SK-N-SH (cell line): ENCODE measurements around the gene RAB3GAP2. TPM values are rescaled to one million over a fixed set of nuclear protein-coding genes. Genes with fewer than 3 reads are reported as not detected.

Experiments used
- CTCF ChIA-PET: fragments of 300-600, 350-600 bp; formaldehyde crosslinking; extraction: SDS; loops from one replicate; lab custom pipeline; 2021; lab: Yijun Ruan, JAX
- POLR2A ChIA-PET: fragments of 350-600 bp; sonication (Branson Sonifier 250); formaldehyde crosslinking; extraction: SDS; loops from one replicate; lab custom pipeline; 2020; ENCODE audit warnings: antibody characterized with exemption, inconsistent platforms; lab: Yijun Ruan, JAX
- DNase-seq: peaks from one replicate; pipeline ENCODE4 v3.0.0; 2012
- H2AFZ ChIP-seq: fragments of 200-600 bp; sonication (generic); 2 replicates; pipeline ENCODE4 v1.8.1; 2016; ENCODE audit warnings: antibody characterized with exemption, mild to moderate bottlenecking, low read depth
- H3F3A ChIP-seq: fragments of 200-600 bp; sonication (generic); replicated peaks from 2 replicates; pipeline ENCODE3; 2016; ENCODE audit warnings: antibody characterized with exemption, mild to moderate bottlenecking; ENCODE audit not compliant: insufficient read depth
- H3K27ac ChIP-seq, 2 experiments: fragments of 200-500 bp in 1 of 2; fragments of 200-600 bp in 1 of 2; sonication (Bioruptor generic) in 1 of 2; sonication (generic), shearing (Covaris generic) in 1 of 2; 2 replicates each; pipeline versions ENCODE4 v1.5.1 to v1.6.1; 2014 to 2016; ENCODE audit warnings: low read depth in 2 of 2, inconsistent platforms in 1 of 2, low read length in 1 of 2, mild to moderate bottlenecking in 1 of 2, mixed read lengths in 1 of 2
- H3K27me3 ChIP-seq: fragments of 200-600 bp; sonication (generic), shearing (Covaris generic); 2 replicates; pipeline ENCODE4 v1.6.1; 2016; ENCODE audit warnings: mixed run types; ENCODE audit not compliant: insufficient read depth
- H3K36me3 ChIP-seq, 2 experiments: fragments of 200-500 bp in 1 of 2; fragments of 200-600 bp in 1 of 2; sonication (Bioruptor generic) in 1 of 2; sonication (generic) in 1 of 2; replicated peaks in 1 of 2; 2 replicates each; pipeline versions ENCODE3 to v1.5.1; 2014 to 2016; ENCODE audit warnings: low read length in 1 of 2, mild to moderate bottlenecking in 1 of 2; ENCODE audit not compliant: insufficient read depth in 2 of 2, control insufficient read depth in 1 of 2
- H3K4me1 ChIP-seq, 2 experiments: fragments of 200-500 bp in 1 of 2; fragments of 200-600 bp in 1 of 2; sonication (Bioruptor generic) in 1 of 2; sonication (generic), shearing (Covaris generic) in 1 of 2; 2 replicates each; pipeline versions ENCODE4 v1.5.1 to v1.6.1; 2014 to 2016; ENCODE audit warnings: low read depth in 1 of 2, low read length in 1 of 2, mixed run types in 1 of 2; ENCODE audit not compliant: insufficient read depth in 2 of 2, control insufficient read depth in 1 of 2
- H3K4me2 ChIP-seq: fragments of 200-600 bp; sonication (generic), shearing (Covaris generic); 2 replicates; pipeline ENCODE4 v1.6.1; 2017; ENCODE audit warnings: mixed run types
- H3K4me3 ChIP-seq, 2 experiments: fragments of 200-500 bp in 1 of 2; fragments of 200-600 bp in 1 of 2; sonication (Bioruptor generic) in 1 of 2; sonication (generic), shearing (Covaris generic) in 1 of 2; 2 replicates each; pipeline versions ENCODE4 v1.5.1 to v1.8.1; 2014 to 2016; ENCODE audit warnings: low read depth in 2 of 2, inconsistent platforms in 1 of 2, low read length in 1 of 2, mild to moderate bottlenecking in 1 of 2, mixed read lengths in 1 of 2, moderate library complexity in 1 of 2
- H3K79me2 ChIP-seq: fragments of 200-600 bp; sonication (generic); 2 replicates; pipeline ENCODE4 v1.8.1; 2017; ENCODE audit warnings: mild to moderate bottlenecking; ENCODE audit not compliant: insufficient read depth
- H3K9ac ChIP-seq: fragments of 200-600 bp; sonication (generic); 2 replicates; pipeline ENCODE4 v1.6.1; 2017; ENCODE audit warnings: mixed run types
- H3K9me2 ChIP-seq: fragments of 200-600 bp; sonication (generic); 2 replicates; pipeline ENCODE4 v1.6.1; 2017; ENCODE audit warnings: mixed run types
- H3K9me3 ChIP-seq: fragments of 200-600 bp; sonication (generic); 2 replicates; pipeline ENCODE4 v1.6.1; 2017; ENCODE audit warnings: mixed run types, mild to moderate bottlenecking, moderate library complexity
- H4K20me1 ChIP-seq: fragments of 200-600 bp; sonication (generic); 2 replicates; pipeline ENCODE4 v1.6.1; 2017; ENCODE audit warnings: mild to moderate bottlenecking, mixed run types; ENCODE audit not compliant: insufficient read depth
- EZH2phosphoT487 ChIP-seq: fragments of 200-600 bp; sonication (generic); IDR thresholded peaks from 2 replicates; pipeline ENCODE4 v1.6.1; 2017; ENCODE audit warnings: low read depth, mixed run types, mild to moderate bottlenecking, antibody characterized with exemption, moderate library complexity, borderline replicate concordance
- FOSL2 ChIP-seq: IDR thresholded peaks from 2 replicates; pipeline ENCODE4 v1.4.0; 2012; ENCODE audit warnings: low read depth, mild to moderate bottlenecking, moderate library complexity, borderline replicate concordance
- FOXJ3 ChIP-seq: sonication (generic); formaldehyde crosslinking; IDR thresholded peaks from 2 replicates; pipeline ENCODE4 v1.5.1; 2020; ENCODE audit warnings: mild to moderate bottlenecking, missing genetic modification reagents
- GABPA ChIP-seq: IDR thresholded peaks from 2 replicates; pipeline ENCODE4 v1.4.0; 2012; ENCODE audit warnings: low read depth, mild to moderate bottlenecking
- GATA2 ChIP-seq: sonication (generic); formaldehyde crosslinking; IDR thresholded peaks from 2 replicates; pipeline ENCODE4 v1.5.0; 2020; ENCODE audit warnings: mild to moderate bottlenecking, missing genetic modification reagents
- IRF3 ChIP-seq: fragments of 150-350 bp; IDR thresholded peaks from 2 replicates; pipeline ENCODE4 v1.6.1; 2016; ENCODE audit warnings: mild to moderate bottlenecking, low read depth, low read length
- MAX ChIP-seq: IDR thresholded peaks from 2 replicates; pipeline ENCODE4 v1.4.0; 2012; ENCODE audit warnings: low read depth
- MEF2A ChIP-seq: IDR thresholded peaks from 2 replicates; pipeline ENCODE4 v1.4.0; 2012; ENCODE audit warnings: low read depth, borderline replicate concordance
- POLR2AphosphoS5 ChIP-seq: IDR thresholded peaks from 2 replicates; pipeline ENCODE4 v1.6.1; 2012; ENCODE audit warnings: low read depth, low read length
- RFX5 ChIP-seq: IDR thresholded peaks from 2 replicates; pipeline ENCODE4 v1.6.1; 2012; ENCODE audit warnings: mild to moderate bottlenecking, improper control_type of control experiment, low read length
- SIN3A ChIP-seq: IDR thresholded peaks from 2 replicates; pipeline ENCODE4 v1.6.1; 2012; ENCODE audit warnings: low read depth, mild to moderate bottlenecking, low read length, moderate library complexity, borderline replicate concordance
- SMC3 ChIP-seq: IDR thresholded peaks from 2 replicates; pipeline ENCODE4 v1.6.1; 2012; ENCODE audit warnings: low read depth, low read length, improper control_type of control experiment
- TCF12 ChIP-seq: IDR thresholded peaks from 2 replicates; pipeline ENCODE4 v1.4.0; 2012
- YY1 ChIP-seq: IDR thresholded peaks from 2 replicates; pipeline ENCODE4 v1.4.0; 2012; ENCODE audit warnings: low read depth, mild to moderate bottlenecking
- ZBTB33 ChIP-seq: IDR thresholded peaks from 2 replicates; pipeline ENCODE4 v1.4.0; 2012; ENCODE audit warnings: low read depth, borderline replicate concordance
- WGBS: methylation state at CpG from one replicate; pipeline ENCODE4 v1.1.6; 2017; ENCODE audit warnings: low lambda C conversion rate; 5-methylcytosine and 5-hydroxymethylcytosine counted together
- polyA plus RNA-seq, 3 experiments: library from polyadenylated mRNA; depleted of rRNA; stranded (reverse); fragments of >200 nt; gene quantifications; 2 replicates each; pipeline ENCODE4 v1.2.3, GENCODE V29; 2012
- TF ChIP-seq, protein P1 (sequence below): IDR thresholded peaks from 2 replicates; pipeline ENCODE4 v1.6.1; 2012; ENCODE audit warnings: mild to moderate bottlenecking, low read depth, low read length, moderate library complexity
- TF ChIP-seq, protein P2 (sequence below): fragments of 150-350 bp; IDR thresholded peaks from 2 replicates; pipeline ENCODE4 v1.6.1; 2017; ENCODE audit warnings: antibody characterized with exemption, low read length, low read depth, borderline replicate concordance

The RAB3GAP2 gene
- polyA plus RNA-seq, 1 of the 3 experiments (the other 2 are of a cell fraction): 9.3 TPM

DNA sequence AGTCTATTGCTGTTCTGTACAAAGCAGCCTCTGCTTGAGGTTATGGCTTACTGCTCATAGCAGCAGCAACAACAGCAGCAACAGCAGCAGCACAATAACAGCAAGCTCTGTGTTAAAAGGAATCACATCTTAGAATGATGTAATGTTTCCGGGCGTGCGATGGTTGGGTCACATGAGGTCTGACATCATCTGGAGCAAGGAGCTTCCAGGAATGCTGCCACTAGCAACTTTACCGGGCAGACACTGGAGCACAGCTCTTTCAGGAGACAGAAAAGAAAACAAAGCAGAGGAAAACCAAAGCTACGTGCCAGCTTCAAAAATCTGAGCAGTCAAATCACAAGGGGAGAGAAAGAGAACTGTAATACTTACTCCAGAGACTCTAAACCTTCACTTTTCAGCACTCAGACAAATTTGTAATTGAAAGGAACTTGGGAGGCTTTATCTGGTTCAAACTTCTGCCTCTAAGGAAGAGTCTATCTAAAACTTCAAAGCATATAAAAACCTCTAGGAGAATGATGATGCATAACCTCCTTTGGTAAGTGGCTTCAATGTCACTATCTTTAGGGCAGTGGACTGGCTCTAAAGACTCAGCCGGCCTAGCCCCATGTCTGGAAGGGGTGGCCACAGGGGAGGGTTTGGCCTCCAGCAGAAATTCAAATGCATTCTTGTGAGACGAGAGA, 28.3 kb upstream of the RAB3GAP2 start (continued):
- TF ChIP-seq ZBTB33 (no peak), POLR2AphosphoS5 (peak; percentile 74), SIN3A (no peak), SMC3 (no peak), MAX (peak; percentile 77; the same call in 1 of the 2 replicates), YY1 (no peak)
- TF ChIP-seq, protein P1, sequence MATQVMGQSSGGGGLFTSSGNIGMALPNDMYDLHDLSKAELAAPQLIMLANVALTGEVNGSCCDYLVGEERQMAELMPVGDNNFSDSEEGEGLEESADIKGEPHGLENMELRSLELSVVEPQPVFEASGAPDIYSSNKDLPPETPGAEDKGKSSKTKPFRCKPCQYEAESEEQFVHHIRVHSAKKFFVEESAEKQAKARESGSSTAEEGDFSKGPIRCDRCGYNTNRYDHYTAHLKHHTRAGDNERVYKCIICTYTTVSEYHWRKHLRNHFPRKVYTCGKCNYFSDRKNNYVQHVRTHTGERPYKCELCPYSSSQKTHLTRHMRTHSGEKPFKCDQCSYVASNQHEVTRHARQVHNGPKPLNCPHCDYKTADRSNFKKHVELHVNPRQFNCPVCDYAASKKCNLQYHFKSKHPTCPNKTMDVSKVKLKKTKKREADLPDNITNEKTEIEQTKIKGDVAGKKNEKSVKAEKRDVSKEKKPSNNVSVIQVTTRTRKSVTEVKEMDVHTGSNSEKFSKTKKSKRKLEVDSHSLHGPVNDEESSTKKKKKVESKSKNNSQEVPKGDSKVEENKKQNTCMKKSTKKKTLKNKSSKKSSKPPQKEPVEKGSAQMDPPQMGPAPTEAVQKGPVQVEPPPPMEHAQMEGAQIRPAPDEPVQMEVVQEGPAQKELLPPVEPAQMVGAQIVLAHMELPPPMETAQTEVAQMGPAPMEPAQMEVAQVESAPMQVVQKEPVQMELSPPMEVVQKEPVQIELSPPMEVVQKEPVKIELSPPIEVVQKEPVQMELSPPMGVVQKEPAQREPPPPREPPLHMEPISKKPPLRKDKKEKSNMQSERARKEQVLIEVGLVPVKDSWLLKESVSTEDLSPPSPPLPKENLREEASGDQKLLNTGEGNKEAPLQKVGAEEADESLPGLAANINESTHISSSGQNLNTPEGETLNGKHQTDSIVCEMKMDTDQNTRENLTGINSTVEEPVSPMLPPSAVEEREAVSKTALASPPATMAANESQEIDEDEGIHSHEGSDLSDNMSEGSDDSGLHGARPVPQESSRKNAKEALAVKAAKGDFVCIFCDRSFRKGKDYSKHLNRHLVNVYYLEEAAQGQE: no peak

GRCh38 chr1:220299337-220299736, 27.1 kb upstream of the RAB3GAP2 start:
- POLR2A ChIA-PET: no interaction called here
- TF ChIP-seq IRF3 (no peak), MEF2A (no peak), FOXJ3 (no peak), SIN3A (no peak), FOSL2 (no peak), TCF12 (no peak), GABPA (no peak), YY1 (no peak), MAX (no peak), GATA2 (no peak), RFX5 (no peak), EZH2phosphoT487 (no peak)
- TF ChIP-seq, protein P2, sequence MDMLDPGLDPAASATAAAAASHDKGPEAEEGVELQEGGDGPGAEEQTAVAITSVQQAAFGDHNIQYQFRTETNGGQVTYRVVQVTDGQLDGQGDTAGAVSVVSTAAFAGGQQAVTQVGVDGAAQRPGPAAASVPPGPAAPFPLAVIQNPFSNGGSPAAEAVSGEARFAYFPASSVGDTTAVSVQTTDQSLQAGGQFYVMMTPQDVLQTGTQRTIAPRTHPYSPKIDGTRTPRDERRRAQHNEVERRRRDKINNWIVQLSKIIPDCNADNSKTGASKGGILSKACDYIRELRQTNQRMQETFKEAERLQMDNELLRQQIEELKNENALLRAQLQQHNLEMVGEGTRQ: no peak
- TF ChIP-seq, protein P1: no peak
- TF ChIP-seq, all 33 proteins: peak for 0
- Histone ChIP-seq H3F3A (peaks cover 10% of the 10 kb centered on the region), H3K27me3 (no peaks in the 10 kb centered on the region), H3K4me1 (peaks cover 9 to 18% of the 10 kb centered on the region in 2 experiments), H2AFZ (no peak overlapping the region), H3K9me2 (no peaks in the 10 kb centered on the region), H3K36me3 (no peaks in the 10 kb centered on the region), H3K9me3 (no peaks in the 10 kb centered on the region), H4K20me1 (no peaks in the 10 kb centered on the region), H3K4me2 (no peak overlapping the region), H3K27ac (no peak overlapping the region; a peak in 1 of 4 replicates), H3K9ac (no peak overlapping the region), H3K79me2 (no peaks in the 10 kb centered on the region), H3K4me3 (no peak overlapping the region)
- no peak for DNase-seq
- CTCF ChIA-PET: interaction anchor here (0.6 to 1.4 kb wide), 4 partner anchors 15 to 434 kb away, joined by 3 to 5 read pairs (median 4); no protein-coding TSS in a partner anchor
- 95% methylated on average over 7 of the region's 7 CpGs for WGBS
